ENCODE data around the gene SHISA5. TPM values are rescaled to one million over a fixed set of nuclear protein-coding genes. Genes with fewer than 3 reads are reported as not detected.

The SHISA5 gene
- total and polyA plus RNA-seq, 2 donors (not counting 1 experiment from before 2014, with no cell fraction given), result 147 to 183 TPM

GRCh38 chr3:48472923-48473616, 30.9 kb downstream of the SHISA5 start:
- Mint-ChIP-seq H3K27ac (peak overlapping the region; percentile 99), H3K27me3 (no peaks in the 10 kb centered on the region), H3K4me1 (peaks cover 66% of the 10 kb centered on the region), H3K4me3 (peak overlapping the region; percentile 93), H3K9me3 (ENCODE audit: insufficient read depth) (no peaks in the 10 kb centered on the region)
- H3K4me1 ChIP-seq (ENCODE audit: control insufficient read depth in 2 of 2, insufficient read depth in 2 of 2, low read length in 2 of 2), result peaks cover 62 to 76% of the 10 kb centered on the region in 2 donors
- POLR2A ChIA-PET, result interaction anchor here (0.8 to 4.3 kb wide), 9 partner anchors 14 to 545 kb away, joined by 3 to 22 read pairs (median 5); partner anchors contain the start of genes CCDC51, SHISA5, TMA7 and WDR6
- CTCF ChIA-PET, result interaction anchor here (0.6 to 17.7 kb wide), 15 partner anchors 9 to 1467 kb away, joined by 3 to 240 read pairs (median 3); partner anchors contain the start of genes CCDC51, SHISA5 and TMA7
- intact Hi-C loops (cut with micrococcal nuclease), result loop anchor here (1.0 to 2.0 kb wide), 7 partner anchors 8 to 162 kb away; partner anchors contain the start of genes ATRIP, CCDC51, PFKFB4 and SLC26A6
- peaks cover 86% of the 10 kb centered on the region for H3K79me2 ChIP-seq (ENCODE audit: control insufficient read depth, insufficient read depth, low read length)
- 3% methylated on average over 16 of the region's 17 CpGs for WGBS (ENCODE audit: insufficient coverage)
- ATAC-seq (ENCODE audit: low read depth) (peak; percentile 91), DNase-seq (peak; percentile 98)
- peaks cover 0 to 26% of the 10 kb centered on the region in 2 experiments for H3K36me3 ChIP-seq (replicated peaks in 1 of 2; ENCODE audit: control extremely low read depth in 1 of 2, control insufficient read depth in 1 of 2, extremely low read depth in 1 of 2, insufficient read depth in 2 of 2, low read length in 1 of 2)
- H2AFZ ChIP-seq (ENCODE audit: insufficient read depth, low read depth, low read length, poor library complexity, severe bottlenecking), result peak overlapping the region; percentile 79
- peak overlapping the region; percentile 96 to 99 for H3K27ac ChIP-seq (ENCODE audit: low read length in 2 of 2)
- H3K9ac ChIP-seq (ENCODE audit: low read length), result peak overlapping the region; percentile 96
- TF ChIP-seq EZH2 (IDR thresholded peaks at IDR 0.05; ENCODE audit: borderline replicate concordance, insufficient read depth, low read depth, low read length, poor library complexity, severe bottlenecking) (no peak), CTCF (IDR thresholded peaks at IDR 0.05) (peak; percentile 56)
- peak overlapping the region; percentile 59 to 95 (median 74) for H3K4me3 ChIP-seq (ENCODE audit: control extremely low read depth in 1 of 5, extremely low read depth in 1 of 5, insufficient read depth in 1 of 5, low read depth in 2 of 5, low read length in 4 of 5)
- H4K20me1 ChIP-seq (ENCODE audit: control insufficient read depth, insufficient read depth, low read length, poor library complexity, severe bottlenecking), result peaks cover 15% of the 10 kb centered on the region
- H3K27me3 ChIP-seq (replicated peaks in 1 of 4; ENCODE audit: control extremely low read depth in 1 of 4, control insufficient read depth in 3 of 4, insufficient read depth in 4 of 4, low read length in 3 of 4), result no peaks in the 10 kb centered on the region
- H3K9me3 ChIP-seq (ENCODE audit: control extremely low read depth in 1 of 3, control insufficient read depth in 2 of 3, insufficient read depth in 1 of 3, low read length in 2 of 3), result no peaks in the 10 kb centered on the region
- peak overlapping the region; percentile 78 for H3K4me2 ChIP-seq (replicated peaks; ENCODE audit: low read depth, low read length, poor library complexity, severe bottlenecking)

GRCh38 chr3:48472673-48472922, 31.4 kb downstream of the SHISA5 start:
- intact Hi-C loops (cut with micrococcal nuclease), result loop anchor here (2.0 kb wide), 2 partner anchors 26 to 162 kb away; partner anchors contain the start of genes ATRIP and SLC26A6
- H3K36me3 ChIP-seq (replicated peaks in 1 of 2; ENCODE audit: control extremely low read depth in 1 of 2, control insufficient read depth in 1 of 2, extremely low read depth in 1 of 2, insufficient read depth in 2 of 2, low read length in 1 of 2), result peaks cover 0 to 30% of the 10 kb centered on the region in 2 experiments
- peak overlapping the region; percentile 99 for H3K27ac Mint-ChIP-seq
- no peaks in the 10 kb centered on the region for H3K27me3 Mint-ChIP-seq
- H2AFZ ChIP-seq (ENCODE audit: insufficient read depth, low read depth, low read length, poor library complexity, severe bottlenecking), result peak overlapping the region; percentile 79
- H3K9me3 Mint-ChIP-seq (ENCODE audit: insufficient read depth), result no peaks in the 10 kb centered on the region
- H3K27ac ChIP-seq (ENCODE audit: low read length in 2 of 2), result peak overlapping the region; percentile 96 to 99
- peak overlapping the region; percentile 96 for H3K9ac ChIP-seq (ENCODE audit: low read length)
- H3K4me2 ChIP-seq (replicated peaks; ENCODE audit: low read depth, low read length, poor library complexity, severe bottlenecking), result peak overlapping the region; percentile 78
- no peaks in the 10 kb centered on the region for H3K27me3 ChIP-seq (replicated peaks in 1 of 4; ENCODE audit: control extremely low read depth in 1 of 4, control insufficient read depth in 3 of 4, insufficient read depth in 4 of 4, low read length in 3 of 4)
- peak overlapping the region; percentile 59 to 95 (median 74) for H3K4me3 ChIP-seq (ENCODE audit: control extremely low read depth in 1 of 5, extremely low read depth in 1 of 5, insufficient read depth in 1 of 5, low read depth in 2 of 5, low read length in 4 of 5)
- H3K4me3 Mint-ChIP-seq, result peak overlapping the region; percentile 93
- peaks cover 86% of the 10 kb centered on the region for H3K79me2 ChIP-seq (ENCODE audit: control insufficient read depth, insufficient read depth, low read length)
- no peak for DNase-seq
- H4K20me1 ChIP-seq (ENCODE audit: control insufficient read depth, insufficient read depth, low read length, poor library complexity, severe bottlenecking), result peaks cover 20% of the 10 kb centered on the region
- TF ChIP-seq CTCF (IDR thresholded peaks at IDR 0.05) (no peak), EZH2 (IDR thresholded peaks at IDR 0.05; ENCODE audit: borderline replicate concordance, insufficient read depth, low read depth, low read length, poor library complexity, severe bottlenecking) (no peak)
- POLR2A ChIA-PET, result interaction anchor here (0.7 to 4.3 kb wide), 11 partner anchors 14 to 937 kb away, joined by 3 to 22 read pairs (median 5); partner anchors contain the start of genes CCDC51, SHISA5, TMA7 and WDR6
- ATAC-seq (ENCODE audit: low read depth), result no peak
- 0% methylated on average over 5 of the region's 5 CpGs for WGBS (ENCODE audit: insufficient coverage)
- H3K4me1 Mint-ChIP-seq, result peaks cover 66% of the 10 kb centered on the region
- peaks cover 62 to 76% of the 10 kb centered on the region in 2 donors for H3K4me1 ChIP-seq (ENCODE audit: control insufficient read depth in 2 of 2, insufficient read depth in 2 of 2, low read length in 2 of 2)
- CTCF ChIA-PET, result interaction anchor here (0.6 to 17.7 kb wide), 11 partner anchors 14 to 1468 kb away, joined by 3 to 240 read pairs (median 4); partner anchors contain the start of genes CCDC51, SHISA5 and TMA7
- H3K9me3 ChIP-seq (ENCODE audit: control extremely low read depth in 1 of 3, control insufficient read depth in 2 of 3, insufficient read depth in 1 of 3, low read length in 2 of 3), result no peaks in the 10 kb centered on the region

All from B cell (primary cell).